ENCODE results near the gene HDAC4. TPM values are rescaled to one million over a fixed set of nuclear protein-coding genes. Genes with fewer than 3 reads are reported as not detected.
A peak's percentile ranks its signal among the peaks of the same experiment; 100 is the strongest.

The HDAC4 gene
- total RNA-seq, 2 experiments from 2014 or later = 64.8 to 67.4 TPM

DNA sequence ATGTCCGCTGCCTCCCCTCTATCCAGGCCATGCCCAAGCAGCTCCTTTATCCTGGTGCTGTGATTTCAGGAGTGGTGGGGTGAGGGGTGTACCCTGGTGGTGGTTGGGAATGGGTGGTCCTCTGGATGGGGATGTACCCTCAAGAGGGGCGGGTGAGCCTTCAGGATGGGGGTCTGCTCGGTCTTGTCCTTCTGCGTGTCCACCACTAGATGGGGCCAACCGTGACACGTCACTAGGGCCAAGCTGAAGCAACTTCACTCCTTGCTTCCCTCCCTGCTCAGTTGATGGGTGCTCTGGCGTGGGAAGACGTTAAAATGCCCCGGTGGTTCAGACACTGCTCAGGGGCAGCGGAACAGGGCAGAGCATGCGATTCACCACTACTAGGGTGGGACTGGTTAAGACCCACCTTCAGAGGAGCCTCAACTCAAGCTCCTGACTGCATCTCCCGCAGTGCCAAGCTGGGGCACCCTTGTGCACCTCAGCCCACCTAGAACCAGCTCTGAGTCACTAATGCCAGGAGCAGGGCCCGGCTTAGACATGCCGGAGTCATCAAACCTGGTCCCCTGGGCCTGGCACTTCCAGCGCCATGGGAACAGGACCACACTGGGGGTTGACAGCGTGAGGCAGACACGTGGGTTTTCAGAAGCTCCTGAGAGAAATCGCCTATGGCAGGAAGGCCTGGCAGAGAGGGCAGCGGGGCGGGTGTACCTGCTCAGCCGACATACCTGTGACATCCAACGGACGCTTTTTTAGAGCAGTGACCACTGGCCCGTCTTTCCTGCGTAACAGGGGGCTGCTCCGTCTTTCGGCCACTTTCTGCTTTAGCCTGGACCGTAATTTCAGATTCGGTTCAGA lies 256.7 kb downstream of the HDAC4 start:
- H3K4me3 Mint-ChIP-seq = no peak overlapping the region
- H3K27me3 Mint-ChIP-seq = no peaks in the 10 kb centered on the region
- peak; percentile 26 for DNase-seq
- H3K27ac Mint-ChIP-seq = no peak overlapping the region
- peaks cover 15% of the 10 kb centered on the region for H3K4me1 Mint-ChIP-seq
- ChIA-PET CTCF (interaction anchor here (0.5 to 1.6 kb wide), 6 partner anchors 64 to 255 kb away, joined by 3 to 4 read pairs (median 3); no protein-coding TSS in a partner anchor), POLR2A (interaction anchor here (0.8 to 1.1 kb wide), 2 partner anchors 11 to 237 kb away, joined by 3 read pairs; no protein-coding TSS in a partner anchor)
- peaks cover 68% of the 10 kb centered on the region for H3K36me3 Mint-ChIP-seq (ENCODE audit: low read depth)
- H3K9me3 Mint-ChIP-seq = no peaks in the 10 kb centered on the region

DNA sequence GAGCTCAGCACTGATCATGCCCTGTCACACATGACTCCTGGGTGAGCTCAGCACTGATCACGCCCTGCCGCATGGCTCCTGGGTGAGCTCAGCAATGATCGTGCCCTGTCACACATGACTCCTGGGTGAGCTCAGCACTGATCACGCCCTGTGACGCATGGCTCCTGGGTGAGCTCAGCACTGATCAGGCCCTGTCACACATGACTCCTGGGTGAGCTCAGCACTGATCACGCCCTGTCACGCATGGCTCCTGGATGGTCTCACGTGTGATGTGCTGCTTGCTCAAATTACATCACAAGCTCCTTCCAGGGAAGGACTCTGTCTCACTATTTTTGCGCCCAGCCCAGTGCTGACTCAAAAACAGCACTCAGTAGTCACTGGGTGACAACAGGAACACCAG lies 258.0 kb downstream of the HDAC4 start:
- ChIA-PET POLR2A (no interaction called here), CTCF (interaction anchor here (1.0 kb wide), 1 partner anchor 23 kb away, joined by 3 read pairs; no protein-coding TSS in a partner anchor)
- peaks cover 66% of the 10 kb centered on the region for H3K36me3 Mint-ChIP-seq (ENCODE audit: low read depth)
- no peaks in the 10 kb centered on the region for H3K9me3 Mint-ChIP-seq
- DNase-seq = no peak
- no peak overlapping the region for H3K4me3 Mint-ChIP-seq
- peak overlapping the region; percentile 1 for H3K27ac Mint-ChIP-seq
- no peaks in the 10 kb centered on the region for H3K27me3 Mint-ChIP-seq
- peaks cover 26% of the 10 kb centered on the region for H3K4me1 Mint-ChIP-seq

DNA sequence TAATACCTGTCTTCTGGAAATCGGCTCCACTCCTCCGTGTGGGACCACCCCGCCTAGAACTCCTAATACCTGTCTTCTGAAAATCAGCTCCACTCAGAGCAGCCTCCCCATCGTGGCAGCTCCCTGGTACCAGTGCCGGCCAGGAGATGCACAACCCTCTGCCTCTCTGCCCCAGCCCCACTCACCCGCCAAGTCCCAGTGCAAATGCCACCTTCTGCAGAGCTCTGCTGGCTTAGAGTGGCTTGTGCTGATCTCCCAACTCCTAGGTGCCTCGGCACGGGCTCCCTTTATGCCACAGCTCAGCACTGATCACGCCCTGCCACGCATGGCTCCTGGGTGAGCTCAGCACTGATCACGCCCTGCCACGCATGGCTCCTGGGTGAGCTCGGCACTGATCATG lies 258.5 kb downstream of the HDAC4 start:
- Mint-ChIP-seq H3K4me1 (peaks cover 27% of the 10 kb centered on the region), H3K9me3 (no peaks in the 10 kb centered on the region), H3K36me3 (ENCODE audit: low read depth) (peaks cover 63% of the 10 kb centered on the region), H3K27ac (no peak overlapping the region), H3K27me3 (no peaks in the 10 kb centered on the region), H3K4me3 (no peak overlapping the region)
- ChIA-PET POLR2A (no interaction called here), CTCF (interaction anchor here (1.0 kb wide), 1 partner anchor 23 kb away, joined by 3 read pairs; no protein-coding TSS in a partner anchor)
- no peak for DNase-seq

DNA sequence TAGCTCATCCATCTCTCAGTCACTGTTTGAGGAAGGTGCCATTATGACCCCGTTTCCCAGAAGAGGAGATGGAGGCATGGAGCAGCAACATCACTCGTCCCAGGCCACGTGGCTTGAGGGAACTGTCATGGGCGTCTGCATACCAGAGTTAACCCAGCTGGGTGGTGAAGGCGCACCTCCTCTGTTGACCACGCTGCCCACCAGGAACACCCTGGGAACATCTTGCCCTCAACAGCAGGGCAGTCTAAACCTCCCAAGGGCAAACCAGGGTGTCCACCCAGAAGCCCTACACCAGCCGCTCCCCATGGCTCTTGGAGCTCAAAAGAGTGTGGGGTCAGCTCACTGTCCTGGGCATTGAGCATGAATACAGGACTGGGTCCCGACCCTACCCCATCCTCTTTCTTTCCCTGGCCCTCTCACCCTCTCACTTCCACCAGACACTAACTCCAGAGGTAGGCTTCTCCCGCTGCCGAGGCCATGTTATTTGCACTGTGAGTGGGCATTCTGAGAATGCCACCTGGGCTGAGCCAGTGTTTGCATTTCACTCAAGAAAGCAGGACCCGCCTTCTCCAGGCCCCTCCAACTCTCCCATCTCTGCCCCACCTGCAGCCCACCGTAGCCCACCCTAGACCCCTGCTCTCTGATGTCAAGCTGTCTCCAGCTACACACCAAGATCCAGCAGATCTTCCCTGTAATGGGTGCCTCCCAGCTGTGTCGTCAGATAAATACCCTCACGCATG lies 259.6 kb downstream of the HDAC4 start:
- no peak overlapping the region for H3K27ac Mint-ChIP-seq
- ChIA-PET POLR2A (no interaction called here), CTCF (no interaction called here)
- no peak overlapping the region for H3K4me3 Mint-ChIP-seq
- no peaks in the 10 kb centered on the region for H3K27me3 Mint-ChIP-seq
- H3K36me3 Mint-ChIP-seq (ENCODE audit: low read depth) = peaks cover 70% of the 10 kb centered on the region
- peaks cover 26% of the 10 kb centered on the region for H3K4me1 Mint-ChIP-seq
- DNase-seq = no peak
- H3K9me3 Mint-ChIP-seq = no peaks in the 10 kb centered on the region

DNA sequence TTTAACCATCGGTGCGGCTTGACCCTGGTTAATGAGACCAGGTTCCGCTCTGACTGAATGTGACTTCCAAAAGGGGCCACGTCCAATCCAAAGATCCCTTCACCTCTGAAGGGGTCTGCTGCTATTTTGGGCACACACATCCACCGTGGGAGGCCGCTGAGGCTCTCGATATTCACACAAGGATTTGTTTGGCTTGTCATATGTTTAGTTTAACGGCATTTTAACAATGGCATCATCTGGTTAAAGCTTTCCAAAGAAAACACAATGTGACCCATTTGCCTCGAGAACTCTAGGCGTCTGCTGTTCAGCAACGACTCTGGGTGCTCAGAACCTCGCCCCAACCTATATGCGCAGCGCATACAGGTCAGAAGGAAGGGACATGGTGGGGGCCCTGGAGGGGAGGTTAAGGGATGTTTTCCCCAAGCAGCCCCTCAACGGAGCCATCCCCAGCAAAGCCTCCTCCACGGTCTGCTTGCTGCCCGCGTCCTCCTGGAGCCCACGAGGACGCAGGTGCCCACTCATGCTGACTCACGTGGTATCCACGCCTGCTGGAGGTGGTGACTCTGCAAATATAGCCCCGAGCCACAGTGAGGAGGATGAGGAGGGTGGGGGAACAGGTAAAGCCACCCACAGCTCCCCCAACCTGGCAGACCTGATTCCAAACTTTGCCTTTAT lies 260.3 kb downstream of the HDAC4 start:
- no peak for DNase-seq
- ChIA-PET CTCF (no interaction called here), POLR2A (no interaction called here)
- Mint-ChIP-seq H3K4me1 (peaks cover 19% of the 10 kb centered on the region), H3K27me3 (no peaks in the 10 kb centered on the region), H3K9me3 (no peaks in the 10 kb centered on the region), H3K4me3 (no peak overlapping the region), H3K27ac (no peak overlapping the region), H3K36me3 (ENCODE audit: low read depth) (peaks cover 70% of the 10 kb centered on the region)

DNA sequence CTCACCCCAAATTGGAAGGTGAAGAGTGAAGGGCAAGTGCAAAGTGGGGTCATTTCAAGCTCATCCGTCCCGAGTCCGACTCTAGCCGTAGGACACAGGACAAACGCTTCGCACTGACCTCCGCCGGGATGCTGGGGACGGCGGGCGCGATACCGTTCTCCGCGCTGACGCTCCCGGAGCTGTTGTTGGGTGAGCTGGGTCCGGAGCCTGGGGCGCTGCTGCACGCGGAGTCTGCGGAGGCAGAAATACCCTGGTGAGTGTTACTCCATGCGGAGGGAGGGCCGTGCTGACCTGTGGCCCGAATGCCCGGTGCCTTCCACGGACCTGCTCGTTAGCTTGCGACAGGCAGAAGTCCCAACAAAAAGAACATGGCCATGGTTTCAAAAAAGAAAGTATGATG lies 261.3 kb downstream of the HDAC4 start:
- POLR2A ChIA-PET = interaction anchor here (0.6 kb wide), 1 partner anchor 1482 kb away, joined by 4 read pairs; no protein-coding TSS in a partner anchor
- peaks cover 70% of the 10 kb centered on the region for H3K36me3 Mint-ChIP-seq (ENCODE audit: low read depth)
- no peak overlapping the region for H3K4me3 Mint-ChIP-seq
- no peak overlapping the region for H3K27ac Mint-ChIP-seq
- CTCF ChIA-PET = no interaction called here
- H3K27me3 Mint-ChIP-seq = no peaks in the 10 kb centered on the region
- H3K4me1 Mint-ChIP-seq = peaks cover 17% of the 10 kb centered on the region
- DNase-seq = no peak
- H3K9me3 Mint-ChIP-seq = no peaks in the 10 kb centered on the region

DNA sequence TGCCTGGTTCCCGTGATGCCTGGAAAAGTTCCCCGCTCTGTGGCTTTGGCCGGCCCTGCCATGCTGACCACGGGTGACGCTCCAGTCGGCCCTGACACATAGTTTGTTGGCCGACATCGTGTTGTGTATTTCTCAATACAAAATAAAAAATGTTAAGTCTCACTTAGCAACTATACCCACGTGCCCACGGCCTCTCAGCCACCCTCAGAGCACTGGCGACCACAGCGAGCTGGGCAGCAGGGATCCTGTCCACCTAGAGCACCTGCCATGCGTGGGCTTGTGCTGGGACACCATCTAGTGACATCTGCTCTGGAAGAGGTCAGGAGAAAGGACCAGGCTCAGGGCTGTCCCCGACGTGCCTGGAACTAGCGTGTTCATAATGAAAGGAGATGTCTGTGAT lies 261.7 kb downstream of the HDAC4 start:
- Mint-ChIP-seq H3K4me3 (no peak overlapping the region), H3K4me1 (peaks cover 17% of the 10 kb centered on the region), H3K27ac (no peak overlapping the region), H3K9me3 (no peaks in the 10 kb centered on the region), H3K36me3 (ENCODE audit: low read depth) (peaks cover 70% of the 10 kb centered on the region), H3K27me3 (no peaks in the 10 kb centered on the region)
- ChIA-PET POLR2A (interaction anchor here (0.6 kb wide), 1 partner anchor 1483 kb away, joined by 4 read pairs; no protein-coding TSS in a partner anchor), CTCF (no interaction called here)
- DNase-seq = no peak

DNA sequence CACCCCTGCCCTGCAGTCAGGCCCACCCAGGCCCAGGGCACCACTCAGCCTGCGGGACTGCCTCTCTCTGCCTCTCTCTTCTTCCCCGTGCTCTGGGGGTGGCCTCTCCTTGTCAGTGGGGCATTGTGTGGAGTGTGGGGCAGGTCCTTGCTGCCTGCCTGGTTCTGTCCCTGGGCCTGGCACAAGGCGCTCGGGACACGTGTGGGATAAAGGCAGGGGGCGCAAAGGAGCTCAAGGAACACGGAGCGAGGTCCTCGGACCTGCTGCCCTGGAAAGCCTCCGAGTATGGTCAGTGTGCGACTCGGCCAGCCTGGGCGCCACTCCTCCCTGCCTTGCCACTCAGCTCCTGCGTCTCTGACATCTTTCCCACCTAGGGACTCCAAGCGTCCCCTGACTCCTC lies 262.2 kb downstream of the HDAC4 start:
- ChIA-PET CTCF (no interaction called here), POLR2A (interaction anchor here (0.6 kb wide), 1 partner anchor 1483 kb away, joined by 4 read pairs; no protein-coding TSS in a partner anchor)
- Mint-ChIP-seq H3K4me3 (no peak overlapping the region), H3K27ac (no peak overlapping the region), H3K36me3 (ENCODE audit: low read depth) (peaks cover 70% of the 10 kb centered on the region), H3K9me3 (no peaks in the 10 kb centered on the region), H3K4me1 (peaks cover 13% of the 10 kb centered on the region), H3K27me3 (no peaks in the 10 kb centered on the region)
- DNase-seq = no peak

DNA sequence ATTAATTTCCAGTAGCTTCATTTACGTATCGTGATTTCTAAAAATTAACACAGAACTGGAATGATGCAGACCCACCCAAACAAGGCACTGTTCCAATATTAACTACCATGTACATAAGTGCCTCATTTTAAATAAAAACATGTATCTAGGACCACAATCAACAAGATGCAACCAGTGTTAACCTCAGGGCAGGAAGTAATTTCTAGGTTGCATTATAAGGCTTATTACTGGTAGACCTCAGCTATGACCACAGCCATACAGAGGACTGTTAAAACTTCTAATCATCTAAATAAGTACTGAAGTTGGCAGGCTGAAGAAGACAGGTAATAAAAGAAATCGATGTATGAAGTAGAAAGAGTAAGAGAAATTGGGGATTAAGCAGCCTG lies 262.9 kb downstream of the HDAC4 start:
- ChIA-PET POLR2A (no interaction called here), CTCF (no interaction called here)
- Mint-ChIP-seq H3K9me3 (no peaks in the 10 kb centered on the region), H3K27me3 (no peaks in the 10 kb centered on the region), H3K4me1 (peaks cover 13% of the 10 kb centered on the region), H3K36me3 (ENCODE audit: low read depth) (peaks cover 69% of the 10 kb centered on the region), H3K27ac (no peak overlapping the region), H3K4me3 (no peak overlapping the region)
- no peak for DNase-seq

DNA sequence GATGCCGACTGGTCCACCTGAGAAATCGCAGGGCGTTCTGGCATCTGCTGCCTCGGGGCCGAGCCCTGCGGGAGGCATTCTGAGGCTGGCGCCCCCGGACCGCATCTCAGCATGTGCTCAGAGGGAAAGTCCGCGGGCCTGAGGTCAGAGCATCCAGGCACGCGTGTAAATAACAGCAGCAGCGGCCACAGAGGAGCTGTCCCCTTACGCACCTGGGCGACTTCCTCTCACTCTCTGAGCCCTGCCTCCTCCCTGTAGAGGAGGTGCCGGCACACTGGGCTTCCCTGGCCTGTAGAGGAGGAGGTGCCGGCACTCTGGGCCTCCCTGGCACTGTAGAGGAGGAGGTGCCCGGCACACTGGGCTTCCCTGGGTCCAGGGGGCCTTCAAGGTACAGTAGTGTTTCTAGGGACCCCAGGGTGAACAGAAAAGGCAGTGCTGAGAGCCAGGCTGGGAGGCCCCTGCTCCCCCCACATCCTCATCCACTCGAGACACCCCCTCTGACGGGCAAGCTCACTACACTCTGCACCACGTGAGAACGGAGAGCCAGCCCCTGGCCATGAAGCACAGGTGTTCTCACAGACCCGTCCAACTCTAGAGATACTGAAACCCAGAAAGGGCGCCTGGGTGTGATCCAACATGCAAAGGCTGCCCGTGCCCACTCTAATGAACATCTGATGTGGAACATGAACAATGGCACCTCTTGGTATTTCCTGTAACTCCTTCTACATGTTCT lies 263.5 kb downstream of the HDAC4 start:
- Mint-ChIP-seq H3K4me1 (peaks cover 13% of the 10 kb centered on the region), H3K9me3 (no peaks in the 10 kb centered on the region), H3K27me3 (no peaks in the 10 kb centered on the region), H3K4me3 (no peak overlapping the region), H3K36me3 (ENCODE audit: low read depth) (peaks cover 72% of the 10 kb centered on the region), H3K27ac (no peak overlapping the region)
- POLR2A ChIA-PET = no interaction called here
- CTCF ChIA-PET = no interaction called here
- no peak for DNase-seq

DNA sequence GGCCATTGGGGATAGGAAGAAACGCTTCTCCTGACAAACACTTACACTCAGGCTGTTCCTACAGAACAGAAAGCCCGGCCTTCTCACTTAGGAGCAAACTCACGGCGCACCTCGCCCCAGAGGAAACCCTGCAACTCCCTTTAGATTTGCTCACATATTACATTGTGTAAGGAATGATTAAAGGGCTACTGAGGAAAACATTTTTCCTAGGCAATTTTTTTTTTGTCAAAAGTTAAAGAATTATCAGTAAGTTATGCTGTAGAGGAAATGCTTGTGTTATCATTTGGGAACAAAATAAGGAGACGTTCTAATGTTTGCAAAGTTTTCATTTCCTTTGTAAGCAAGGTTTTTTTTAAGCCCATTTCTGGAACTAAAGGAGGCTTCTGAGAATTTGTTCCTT lies 264.1 kb downstream of the HDAC4 start:
- no peak for DNase-seq
- Mint-ChIP-seq H3K27me3 (no peaks in the 10 kb centered on the region), H3K36me3 (ENCODE audit: low read depth) (peaks cover 71% of the 10 kb centered on the region), H3K4me3 (no peak overlapping the region), H3K9me3 (no peaks in the 10 kb centered on the region), H3K27ac (no peak overlapping the region), H3K4me1 (peaks cover 13% of the 10 kb centered on the region)
- CTCF ChIA-PET = no interaction called here
- POLR2A ChIA-PET = no interaction called here

DNA sequence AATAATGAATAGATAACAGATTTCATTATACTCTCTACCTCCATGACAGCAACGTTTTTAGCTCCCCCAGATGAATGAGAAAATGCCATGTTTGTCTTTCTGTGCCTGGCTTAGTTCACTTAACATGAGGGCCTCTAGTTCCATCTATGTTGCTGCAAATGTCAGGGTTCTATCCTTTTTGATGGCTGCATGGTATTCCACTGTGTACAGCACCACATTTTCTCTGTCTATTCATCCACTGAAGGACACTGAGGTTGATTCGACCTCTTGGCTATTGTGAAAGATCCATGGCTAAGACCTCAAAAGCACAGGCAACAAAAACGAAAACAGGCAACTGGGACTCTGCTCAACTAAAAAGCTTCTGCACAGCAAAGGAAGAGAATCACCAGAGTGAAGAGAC lies 264.6 kb downstream of the HDAC4 start:
- no peak for DNase-seq
- H3K27me3 Mint-ChIP-seq = no peaks in the 10 kb centered on the region
- H3K4me3 Mint-ChIP-seq = no peak overlapping the region
- peaks cover 13% of the 10 kb centered on the region for H3K4me1 Mint-ChIP-seq
- H3K9me3 Mint-ChIP-seq = no peaks in the 10 kb centered on the region
- CTCF ChIA-PET = no interaction called here
- peaks cover 69% of the 10 kb centered on the region for H3K36me3 Mint-ChIP-seq (ENCODE audit: low read depth)
- POLR2A ChIA-PET = no interaction called here
- no peak overlapping the region for H3K27ac Mint-ChIP-seq

DNA sequence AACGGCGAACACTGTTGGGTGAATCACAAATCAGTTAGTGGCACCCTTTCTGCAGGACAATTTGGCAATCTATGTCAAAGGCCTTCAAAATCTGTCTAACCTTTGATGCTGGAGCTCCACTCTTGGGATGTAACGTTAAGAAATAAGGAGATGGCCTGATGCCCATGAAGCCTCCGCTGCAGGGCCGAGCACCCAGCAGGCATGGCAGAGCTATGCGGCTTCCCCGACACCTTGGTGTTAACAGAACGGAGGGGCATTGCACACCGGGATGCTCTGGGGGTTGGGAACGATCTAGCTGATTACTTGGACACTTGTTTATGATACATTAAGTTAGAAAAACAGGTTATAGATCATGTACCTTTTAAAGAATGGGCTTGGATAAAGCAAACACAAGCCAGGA lies 265.3 kb downstream of the HDAC4 start:
- DNase-seq = no peak

More for the DNA sequence above, 265.3 kb downstream of the HDAC4 start:
- POLR2A ChIA-PET = no interaction called here
- H3K4me3 Mint-ChIP-seq = no peak overlapping the region
- no peaks in the 10 kb centered on the region for H3K9me3 Mint-ChIP-seq
- peaks cover 75% of the 10 kb centered on the region for H3K36me3 Mint-ChIP-seq (ENCODE audit: low read depth)
- CTCF ChIA-PET = no interaction called here
- H3K4me1 Mint-ChIP-seq = peaks cover 13% of the 10 kb centered on the region
- H3K27me3 Mint-ChIP-seq = no peaks in the 10 kb centered on the region
- H3K27ac Mint-ChIP-seq = no peak overlapping the region
